ENCODE measurements around the gene CLIP3. TPM values are rescaled to one million over a fixed set of nuclear protein-coding genes. Genes with fewer than 3 reads are reported as not detected.

Gene CLIP3
- total RNA-seq, 4 donors from 2014 or later, result 0.80 to 15.3 (median 2.7) TPM

Other genes starting within 250 kb of the CLIP3 start
- not detected for gene PRODH2, start 220.0 kb downstream of the CLIP3 start, total RNA-seq
- not detected for gene NPHS1, start 180.4 kb downstream of the CLIP3 start, total RNA-seq
- gene KIRREL2, start 176.0 kb downstream of the CLIP3 start, total RNA-seq, result under 1 TPM in 1 of 4 donors, not detected in 3; 0.57 TPM
- 1 to 10 TPM in 1 of 4 donors, under 1 TPM in 2, not detected in 1; 0.44 to 1.7 (median 0.76) TPM for gene APLP1, start 164.3 kb downstream of the CLIP3 start, total RNA-seq
- gene NFKBID, start 132.3 kb downstream of the CLIP3 start, total RNA-seq, result 10 to 100 TPM in 2 of 4 donors, 1 to 10 TPM in 2; 4.0 to 29.4 (median 11.6) TPM
- gene HCST, start 130.3 kb downstream of the CLIP3 start, total RNA-seq, result 1 to 10 TPM in 1 of 4 donors, not detected in 3; 1.3 TPM
- 10 to 100 TPM in 3 of 4 donors, 1 to 10 TPM in 1; 4.5 to 95.9 (median 33.8) TPM for gene TYROBP, start 124.6 kb downstream of the CLIP3 start, total RNA-seq
- 10 to 100 TPM in 1 of 4 donors, 1 to 10 TPM in 3; 5.6 to 12.4 (median 7.5) TPM for gene LRFN3, start 96.5 kb downstream of the CLIP3 start, total RNA-seq
- gene SDHAF1, start 37.7 kb downstream of the CLIP3 start, total RNA-seq, result 10 to 100 TPM; 17.6 to 40.1 (median 29.6) TPM
- under 1 TPM in 3 of 4 donors, not detected in 1; 0.26 to 0.95 (median 0.57) TPM for gene SYNE4, start 24.1 kb downstream of the CLIP3 start, total RNA-seq
- gene ALKBH6, start 18.7 kb downstream of the CLIP3 start, total RNA-seq, result 10 to 100 TPM; 14.6 to 28.6 (median 18.8) TPM
- 1 to 10 TPM; 2.8 to 4.8 (median 3.6) TPM for gene THAP8, start 21.4 kb upstream of the CLIP3 start, total RNA-seq
- gene WDR62, start 22.0 kb upstream of the CLIP3 start, total RNA-seq, result 1 to 10 TPM; 1.1 to 4.8 (median 3.5) TPM
- gene OVOL3, start 78.3 kb upstream of the CLIP3 start, total RNA-seq, result not detected
- 10 to 100 TPM; 41.7 to 58.0 (median 47.6) TPM for gene POLR2I, start 82.0 kb upstream of the CLIP3 start, total RNA-seq
- gene TBCB, start 82.6 kb upstream of the CLIP3 start, total RNA-seq, result 100 to 1,000 TPM in 3 of 4 donors, 10 to 100 TPM in 1; 97.9 to 157 (median 117) TPM
- 100 to 1,000 TPM; 211 to 284 (median 266) TPM for gene CAPNS1, start 107.2 kb upstream of the CLIP3 start, total RNA-seq
- 10 to 100 TPM in 1 of 4 donors, 1 to 10 TPM in 3; 2.0 to 15.8 (median 3.1) TPM for gene COX7A1, start 119.6 kb upstream of the CLIP3 start, total RNA-seq
- gene ZNF565, start 181.8 kb upstream of the CLIP3 start, total RNA-seq, result 1 to 10 TPM; 1.6 to 5.5 (median 2.8) TPM
- gene ZNF146, start 182.2 kb upstream of the CLIP3 start, total RNA-seq, result 10 to 100 TPM; 40.3 to 72.9 (median 59.6) TPM